Endothelial cell (in vitro differentiated cells): ENCODE results near the gene LRRC26. TPM values are rescaled to one million over a fixed set of nuclear protein-coding genes. Genes with fewer than 3 reads are reported as not detected.
A peak's percentile ranks its signal among the peaks of the same experiment; 100 is the strongest.

Experiments
- DNase-seq: peaks from one replicate; pipeline ENCODE4 v3.0.0; 2021; ENCODE audit warnings: low spot score
- H3K27ac Mint-ChIP-seq: one replicate; pipeline ENCODE4 v1.8.0; 2021; ENCODE audit warnings: mixed read lengths, inconsistent platforms; ENCODE audit not compliant: unreplicated experiment
- H3K27me3 Mint-ChIP-seq: one replicate; pipeline ENCODE4 v1.8.0; 2021; ENCODE audit warnings: mild to moderate bottlenecking, moderate library complexity, mixed read lengths, inconsistent platforms; ENCODE audit not compliant: unreplicated experiment
- H3K36me3 Mint-ChIP-seq: one replicate; pipeline ENCODE4 v1.8.0; 2021; ENCODE audit warnings: mild to moderate bottlenecking, low read depth, mixed read lengths, inconsistent platforms; ENCODE audit not compliant: unreplicated experiment
- H3K4me1 Mint-ChIP-seq: one replicate; pipeline ENCODE4 v1.8.0; 2021; ENCODE audit warnings: mild to moderate bottlenecking, mixed read lengths, inconsistent platforms; ENCODE audit not compliant: unreplicated experiment
- H3K4me3 Mint-ChIP-seq: one replicate; pipeline ENCODE4 v1.8.0; 2021; ENCODE audit warnings: mild to moderate bottlenecking, mixed read lengths, inconsistent platforms; ENCODE audit not compliant: unreplicated experiment
- H3K9me3 Mint-ChIP-seq: one replicate; pipeline ENCODE4 v1.8.0; 2021; ENCODE audit warnings: mixed read lengths, inconsistent platforms; ENCODE audit not compliant: unreplicated experiment
- total RNA-seq: library from RNA; stranded (reverse); fragmentation: NEBNext Ultra II Directional; extraction: Animal tissue kit (Norgen Biotek cat#: 25700); gene quantifications from one replicate; pipeline ENCODE4 v1.2.1, GENCODE V29; 2021; ENCODE audit not compliant: unreplicated experiment
- TF ChIP-seq, protein P1 (sequence below): fragments of 200-600 bp; sonication (generic); IDR thresholded peaks from one replicate; pipeline ENCODE4 v1.5.0; 2021; ENCODE audit warnings: antibody characterized with exemption; ENCODE audit not compliant: unreplicated experiment

Gene LRRC26
- total RNA-seq, 1 donor from 2014 or later = not detected

- Mint-ChIP-seq H3K27ac (no peak overlapping the region), H3K27me3 (peaks cover 16% of the 10 kb centered on the region)
These were observed 671 bp downstream of the LRRC26 start for GRCh38 chr9:137168904-137169856.

DNA sequence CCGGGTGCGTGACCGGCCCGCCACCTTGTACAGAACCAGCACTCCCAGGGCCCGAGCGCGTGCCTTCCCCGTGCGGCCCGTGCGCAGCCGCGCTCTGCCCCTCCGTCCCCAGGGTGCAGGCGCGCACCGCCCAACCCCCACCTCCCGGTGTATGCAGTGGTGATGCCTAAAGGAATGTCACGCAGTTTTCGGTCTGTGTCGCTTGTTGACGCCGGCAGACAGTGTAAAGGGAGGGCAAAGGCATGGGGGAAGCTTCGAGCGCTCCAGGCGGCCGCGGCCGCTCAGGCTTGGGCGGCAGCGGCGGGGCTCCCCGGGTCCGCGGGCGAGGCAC, 1.3 kb downstream of the LRRC26 start:
- no peak overlapping the region for H3K27ac Mint-ChIP-seq

More at GRCh38 chr9:137168904-137169856, 671 bp downstream of the LRRC26 start:
- peak; percentile 34 for DNase-seq
- Mint-ChIP-seq H3K4me1 (no peaks in the 10 kb centered on the region), H3K36me3 (no peaks in the 10 kb centered on the region), H3K4me3 (no peak overlapping the region), H3K9me3 (no peaks in the 10 kb centered on the region)
- TF ChIP-seq, protein P1, sequence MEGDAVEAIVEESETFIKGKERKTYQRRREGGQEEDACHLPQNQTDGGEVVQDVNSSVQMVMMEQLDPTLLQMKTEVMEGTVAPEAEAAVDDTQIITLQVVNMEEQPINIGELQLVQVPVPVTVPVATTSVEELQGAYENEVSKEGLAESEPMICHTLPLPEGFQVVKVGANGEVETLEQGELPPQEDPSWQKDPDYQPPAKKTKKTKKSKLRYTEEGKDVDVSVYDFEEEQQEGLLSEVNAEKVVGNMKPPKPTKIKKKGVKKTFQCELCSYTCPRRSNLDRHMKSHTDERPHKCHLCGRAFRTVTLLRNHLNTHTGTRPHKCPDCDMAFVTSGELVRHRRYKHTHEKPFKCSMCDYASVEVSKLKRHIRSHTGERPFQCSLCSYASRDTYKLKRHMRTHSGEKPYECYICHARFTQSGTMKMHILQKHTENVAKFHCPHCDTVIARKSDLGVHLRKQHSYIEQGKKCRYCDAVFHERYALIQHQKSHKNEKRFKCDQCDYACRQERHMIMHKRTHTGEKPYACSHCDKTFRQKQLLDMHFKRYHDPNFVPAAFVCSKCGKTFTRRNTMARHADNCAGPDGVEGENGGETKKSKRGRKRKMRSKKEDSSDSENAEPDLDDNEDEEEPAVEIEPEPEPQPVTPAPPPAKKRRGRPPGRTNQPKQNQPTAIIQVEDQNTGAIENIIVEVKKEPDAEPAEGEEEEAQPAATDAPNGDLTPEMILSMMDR = no peak

GRCh38 chr9:137167747-137168572, 1.9 kb downstream of the LRRC26 start:
- TF ChIP-seq, protein P1 = no peak
- no peaks in the 10 kb centered on the region for H3K36me3 Mint-ChIP-seq
- no peak overlapping the region for H3K4me3 Mint-ChIP-seq
- H3K4me1 Mint-ChIP-seq = no peaks in the 10 kb centered on the region
- no peak for DNase-seq
- no peaks in the 10 kb centered on the region for H3K9me3 Mint-ChIP-seq
- H3K27ac Mint-ChIP-seq = no peak overlapping the region
- H3K27me3 Mint-ChIP-seq = peaks cover 18% of the 10 kb centered on the region

More for the DNA sequence above, 1.3 kb downstream of the LRRC26 start:
- no peak for DNase-seq
- no peaks in the 10 kb centered on the region for H3K4me1 Mint-ChIP-seq
- H3K4me3 Mint-ChIP-seq = no peak overlapping the region
- TF ChIP-seq, protein P1 = no peak
- peaks cover 18% of the 10 kb centered on the region for H3K27me3 Mint-ChIP-seq
- no peaks in the 10 kb centered on the region for H3K9me3 Mint-ChIP-seq
- H3K36me3 Mint-ChIP-seq = no peaks in the 10 kb centered on the region

DNA sequence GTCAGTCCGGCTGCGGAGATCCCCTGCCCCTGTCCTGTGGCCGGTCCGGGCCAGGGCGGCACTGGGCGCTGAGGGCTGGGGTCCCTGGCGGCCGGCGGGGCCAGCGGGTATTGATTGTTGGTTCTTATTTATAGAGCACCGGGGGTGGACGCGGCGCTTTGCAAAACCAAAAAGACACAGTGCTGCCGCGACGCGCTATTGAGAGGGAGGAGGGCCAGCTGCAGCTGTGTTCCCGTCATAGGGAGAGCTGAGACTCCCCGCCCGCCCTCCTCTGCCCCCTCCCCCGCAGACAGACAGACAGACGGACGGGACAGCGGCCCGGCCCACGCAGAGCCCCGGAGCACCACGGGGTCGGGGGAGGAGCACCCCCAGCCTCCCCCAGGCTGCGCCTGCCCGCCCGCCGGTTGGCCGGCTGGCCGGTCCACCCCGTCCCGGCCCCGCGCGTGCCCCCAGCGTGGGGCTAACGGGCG, 2.5 kb downstream of the LRRC26 start:
- TF ChIP-seq, protein P1 = no peak
- Mint-ChIP-seq H3K36me3 (no peaks in the 10 kb centered on the region), H3K9me3 (no peaks in the 10 kb centered on the region), H3K4me1 (no peaks in the 10 kb centered on the region), H3K4me3 (no peak overlapping the region), H3K27ac (no peak overlapping the region), H3K27me3 (peaks cover 20% of the 10 kb centered on the region)
- DNase-seq = no peak
